HG03442 (cell line): ENCODE measurements around the gene KIAA0825.

Source experiments
- ATAC-seq: cut with Tn5 transposase; IDR thresholded peaks from one replicate; pipeline ENCODE4 v1.9.1; 2021; ENCODE audit warnings: mild to moderate bottlenecking, moderate library complexity; ENCODE audit not compliant: unreplicated experiment

The KIAA0825 gene

GRCh38 chr5:94618493-94619328 is at the start of gene KIAA0825, which contains the start of gene SLF1:
Gene KIAA0825 (minus strand): TSS chr5:94618604. CDS start chr5:94537126, 81,478 bp downstream.
Gene SLF1 (plus strand): TSS chr5:94618669. CDS start chr5:94628811, 10,142 bp downstream.
- peak; percentile 93 for ATAC-seq

- no peak for ATAC-seq
Observed at GRCh38 chr5:94667937-94668336, 49.5 kb upstream of the KIAA0825 start.

- no peak for ATAC-seq
Observed at GRCh38 chr5:94661086-94661485, 42.7 kb upstream of the KIAA0825 start.

- ATAC-seq: no peak
Observed at GRCh38 chr5:94660506-94660905, 42.1 kb upstream of the KIAA0825 start.

- ATAC-seq: no peak
Observed at GRCh38 chr5:94658272-94658671, 39.9 kb upstream of the KIAA0825 start.

- ATAC-seq: no peak
Observed at GRCh38 chr5:94649874-94650273, 31.5 kb upstream of the KIAA0825 start.

GRCh38 chr5:94646758-94647157 is 28.4 kb upstream of the KIAA0825 start:
- ATAC-seq: no peak

- no peak for ATAC-seq
Observed at GRCh38 chr5:94645053-94645452, 26.6 kb upstream of the KIAA0825 start.

- no peak for ATAC-seq
Observed at GRCh38 chr5:94640176-94640575, 21.8 kb upstream of the KIAA0825 start.

GRCh38 chr5:94632024-94632423 is 13.6 kb upstream of the KIAA0825 start:
- ATAC-seq: peak; percentile 99

- ATAC-seq: no peak
Observed at GRCh38 chr5:94627191-94627590, 8.8 kb upstream of the KIAA0825 start.

GRCh38 chr5:94623877-94624276 is 5.5 kb upstream of the KIAA0825 start:
- no peak for ATAC-seq

- no peak for ATAC-seq
Observed at GRCh38 chr5:94623011-94623410, 4.6 kb upstream of the KIAA0825 start.

- no peak for ATAC-seq
Observed at GRCh38 chr5:94621763-94622162, 3.4 kb upstream of the KIAA0825 start.

- no peak for ATAC-seq
Observed at GRCh38 chr5:94620256-94620655, 1.9 kb upstream of the KIAA0825 start.

GRCh38 chr5:94618029-94618492 is 343 bp downstream of the KIAA0825 start:
- ATAC-seq: peak; percentile 32

GRCh38 chr5:94615862-94616261 is 2.5 kb downstream of the KIAA0825 start:
- no peak for ATAC-seq

GRCh38 chr5:94614156-94614805 is 4.1 kb downstream of the KIAA0825 start:
- no peak for ATAC-seq

- no peak for ATAC-seq
Observed at GRCh38 chr5:94613583-94613982, 4.8 kb downstream of the KIAA0825 start.

GRCh38 chr5:94595281-94595840 is 23.0 kb downstream of the KIAA0825 start:
- no peak for ATAC-seq

- ATAC-seq: peak; percentile 74
Observed at GRCh38 chr5:94577466-94578245, 40.7 kb downstream of the KIAA0825 start.
